Caco-2 (cell line): Measurements from ENCODE around the gene EMD. TPM values are rescaled to one million over a fixed set of nuclear protein-coding genes. Genes with fewer than 3 reads are reported as not detected.

ENCODE experiments used
- BruUV-seq: library from RNA; stranded (reverse); fragments of 400-500 nt; replicated peaks from 2 replicates; lab custom pipeline; 2021; lab: Mats Ljungman, UMichigan
- CTCF ChIA-PET: fragments of 300-600 bp; sonication (Branson Sonifier 250); formaldehyde crosslinking; loops from one replicate; lab custom pipeline; 2022; ENCODE audit warnings: antibody characterized with exemption; lab: Charles Lee
- POLR2A ChIA-PET: fragments of 300-600 bp; sonication (Branson Sonifier 250); formaldehyde crosslinking; loops from one replicate; lab custom pipeline; 2022; ENCODE audit warnings: antibody characterized with exemption; lab: Charles Lee
- DNase-seq, 2 experiments: peaks; one replicate each; pipeline versions ENCODE4 v3.0.0 to v3.0.0-alpha.2; 2020 to 2022
- H3K27me3 ChIP-seq: replicated peaks from 2 replicates; pipeline ENCODE4 v1.6.0; 2011; ENCODE audit warnings: low read length; ENCODE audit not compliant: control insufficient read depth, insufficient read depth
- H3K36me3 ChIP-seq: 2 replicates; pipeline ENCODE4 v1.5.1; 2011; ENCODE audit warnings: low read length; ENCODE audit not compliant: control insufficient read depth, insufficient read depth
- H3K4me1 ChIP-seq: fragments of 250-450 bp; sonication (Bioruptor Pico); 2 replicates; pipeline ENCODE4 v1.5.1; 2020; ENCODE audit warnings: mild to moderate bottlenecking
- H3K4me3 ChIP-seq: 2 replicates; pipeline ENCODE4 v1.5.1; 2011; ENCODE audit warnings: low read depth, mild to moderate bottlenecking, control low read depth, low read length
- H3K9me3 ChIP-seq: fragments of 250-450 bp; sonication (Bioruptor Pico); 2 replicates; pipeline ENCODE4 v1.5.1; 2020; ENCODE audit warnings: mild to moderate bottlenecking, moderate library complexity
- H3K27ac Mint-ChIP-seq: one replicate; pipeline ENCODE4 v1.8.0; 2022; ENCODE audit warnings: mixed read lengths; ENCODE audit not compliant: unreplicated experiment
- H3K27me3 Mint-ChIP-seq: one replicate; pipeline ENCODE4 v1.8.0; 2022; ENCODE audit warnings: mixed read lengths; ENCODE audit not compliant: insufficient read depth, unreplicated experiment
- H3K36me3 Mint-ChIP-seq: one replicate; pipeline ENCODE4 v1.8.0; 2022; ENCODE audit warnings: mild to moderate bottlenecking, mixed read lengths; ENCODE audit not compliant: insufficient read depth, unreplicated experiment
- H3K4me1 Mint-ChIP-seq: one replicate; pipeline ENCODE4 v1.8.0; 2022; ENCODE audit warnings: low read depth, mixed read lengths; ENCODE audit not compliant: unreplicated experiment
- H3K4me3 Mint-ChIP-seq: one replicate; pipeline ENCODE4 v1.8.0; 2022; ENCODE audit warnings: mild to moderate bottlenecking, moderate library complexity, mixed read lengths; ENCODE audit not compliant: unreplicated experiment
- H3K9me3 Mint-ChIP-seq: one replicate; pipeline ENCODE4 v1.8.0; 2022; ENCODE audit warnings: mixed read lengths; ENCODE audit not compliant: unreplicated experiment
- CTCF ChIP-seq, 2 experiments: fragments of 200-600 bp in 1 of 2; IDR thresholded peaks; 1 replicate in 1 of 2; 2 replicates in 1 of 2; pipeline versions ENCODE4 v1.5.1 to v1.8.0; 2011 to 2022; ENCODE audit warnings: antibody characterized with exemption in 1 of 2, control low read depth in 1 of 2, inconsistent platforms in 1 of 2, low read depth in 1 of 2, low read length in 1 of 2, mild to moderate bottlenecking in 1 of 2, moderate library complexity in 1 of 2; ENCODE audit not compliant: insufficient read depth in 1 of 2, severe bottlenecking in 1 of 2, unreplicated experiment in 1 of 2
- intact Hi-C: fragments of 100-400 bp; cut with micrococcal nuclease; formaldehyde crosslinking; loops from one replicate; pipeline ENCODE4 v1.10.0; 2022; ENCODE audit not compliant: unreplicated experiment
- total RNA-seq: library from RNA; stranded (reverse); gene quantifications from 2 replicates; pipeline ENCODE4 v1.2.3, GENCODE V29; 2022

EMD gene
- total RNA-seq, 1 experiment from 2014 or later = 70.1 TPM

- peaks cover 5% of the 10 kb centered on the region for H3K36me3 Mint-ChIP-seq
- no peaks in the 10 kb centered on the region for H3K9me3 ChIP-seq
- no peaks in the 10 kb centered on the region for H3K9me3 Mint-ChIP-seq
- POLR2A ChIA-PET = interaction anchor here (0.5 to 1.2 kb wide), 2 partner anchors 39 to 78 kb away, joined by 3 to 4 read pairs; partner anchors contain the start of gene SLC10A3
- peaks cover 5% of the 10 kb centered on the region; the same call in 1 of the 2 replicates for H3K4me1 ChIP-seq
- CTCF ChIA-PET = interaction anchor here (0.9 kb wide), 1 partner anchor 39 kb away, joined by 6 read pairs; no protein-coding TSS in a partner anchor
- H3K4me3 ChIP-seq = peak overlapping the region; percentile 73; the same call in 1 of the 2 replicates
- DNase-seq = no peak
- no peaks in the 10 kb centered on the region for H3K36me3 ChIP-seq
- no peaks in the 10 kb centered on the region for H3K27me3 Mint-ChIP-seq
- peaks cover 7% of the 10 kb centered on the region for H3K4me1 Mint-ChIP-seq
- H3K4me3 Mint-ChIP-seq = peak overlapping the region; percentile 79
- no TSS peak for BruUV-seq
- no peaks in the 10 kb centered on the region for H3K27me3 ChIP-seq
- no peak overlapping the region for H3K27ac Mint-ChIP-seq
- no peak for TF ChIP-seq CTCF (IDR thresholded peaks at IDR 0.05; ENCODE audit: insufficient read depth in 1 of 2, low read depth in 1 of 2, low read length in 1 of 2, severe bottlenecking in 1 of 2, unreplicated experiment in 1 of 2)
- intact Hi-C loops = no loop called here
These were observed 33.4 kb downstream of the EMD start for GRCh38 chrX:154412468-154412867.

DNA sequence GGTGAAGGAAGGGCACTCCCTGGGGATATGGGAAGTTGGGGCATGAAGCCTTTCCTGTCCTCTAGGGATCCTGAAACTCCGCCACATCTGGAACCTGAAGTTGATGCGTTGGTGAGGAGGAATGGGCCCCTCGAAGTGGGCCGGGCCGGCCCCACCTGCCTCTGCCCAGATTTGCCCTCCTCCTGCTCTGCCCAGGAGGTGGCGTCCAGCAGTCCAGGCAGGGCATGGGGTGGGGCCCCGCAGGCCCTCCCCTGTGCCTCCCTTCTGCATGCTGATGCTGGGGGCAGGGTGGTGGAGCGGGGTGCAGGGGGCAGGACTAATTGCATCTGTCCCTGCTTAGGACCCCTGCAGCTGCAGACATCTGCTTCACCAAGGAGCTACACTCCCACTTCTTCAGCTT, 34.0 kb downstream of the EMD start:
- intact Hi-C loops = no loop called here
- Mint-ChIP-seq H3K4me1 (peaks cover 7% of the 10 kb centered on the region), H3K9me3 (no peaks in the 10 kb centered on the region), H3K4me3 (no peak overlapping the region), H3K27ac (no peak overlapping the region), H3K27me3 (no peaks in the 10 kb centered on the region), H3K36me3 (peaks cover 5% of the 10 kb centered on the region)
- no TSS peak for BruUV-seq
- TF ChIP-seq CTCF (IDR thresholded peaks at IDR 0.05; ENCODE audit: insufficient read depth in 1 of 2, low read depth in 1 of 2, low read length in 1 of 2, severe bottlenecking in 1 of 2, unreplicated experiment in 1 of 2) = no peak
- Histone ChIP-seq H3K4me3 (no peak overlapping the region), H3K9me3 (no peaks in the 10 kb centered on the region), H3K36me3 (no peaks in the 10 kb centered on the region), H3K27me3 (no peaks in the 10 kb centered on the region), H3K4me1 (peaks cover 5% of the 10 kb centered on the region; the same call in 1 of the 2 replicates)
- DNase-seq = no peak
- POLR2A ChIA-PET = no interaction called here
- CTCF ChIA-PET = no interaction called here

DNA sequence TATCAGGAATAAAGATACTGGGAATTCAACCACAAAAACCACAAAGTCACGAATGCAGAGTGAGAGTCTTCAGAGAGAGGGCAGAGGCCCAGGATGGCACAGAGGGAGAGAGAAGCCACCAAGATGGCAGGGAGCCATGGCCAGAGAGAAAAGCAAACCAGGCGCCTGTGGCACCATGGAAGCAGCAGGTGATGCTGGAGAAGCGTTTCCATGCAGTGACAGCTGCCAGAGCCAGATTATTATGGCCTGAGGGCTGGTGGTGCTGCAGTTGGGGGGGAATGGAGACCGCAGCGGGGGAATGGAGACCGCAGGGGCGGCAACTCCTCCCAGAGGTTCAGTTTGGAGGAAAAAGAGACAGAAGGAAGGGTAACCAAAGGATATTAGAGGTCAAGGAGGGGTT, 38.1 kb downstream of the EMD start:
- DNase-seq = no peak
- H3K36me3 ChIP-seq = no peaks in the 10 kb centered on the region
- Mint-ChIP-seq H3K4me3 (no peak overlapping the region), H3K27ac (no peak overlapping the region), H3K27me3 (no peaks in the 10 kb centered on the region), H3K4me1 (no peaks in the 10 kb centered on the region), H3K36me3 (no peaks in the 10 kb centered on the region), H3K9me3 (no peaks in the 10 kb centered on the region)
- H3K4me1 ChIP-seq = no peaks in the 10 kb centered on the region
- POLR2A ChIA-PET = no interaction called here
- H3K9me3 ChIP-seq = no peaks in the 10 kb centered on the region
- no peak overlapping the region for H3K4me3 ChIP-seq
- BruUV-seq = no TSS peak
- intact Hi-C loops = no loop called here
- CTCF ChIA-PET = no interaction called here
- no peaks in the 10 kb centered on the region for H3K27me3 ChIP-seq
- no peak for TF ChIP-seq CTCF (IDR thresholded peaks at IDR 0.05; ENCODE audit: insufficient read depth in 1 of 2, low read depth in 1 of 2, low read length in 1 of 2, severe bottlenecking in 1 of 2, unreplicated experiment in 1 of 2)
